Karpas-422 (cell line): ENCODE results near the gene XPR1. TPM values are rescaled to one million over a fixed set of nuclear protein-coding genes. Genes with fewer than 3 reads are reported as not detected.
A peak's percentile ranks its signal among the peaks of the same experiment; 100 is the strongest.

Source experiments
- DNase-seq: peaks from one replicate; pipeline ENCODE4 v3.0.0-alpha.2; 2015
- H2AFZ ChIP-seq: fragments of 200-600 bp; sonication (generic); 2 replicates; pipeline ENCODE4 v1.6.1; 2014; ENCODE audit warnings: antibody characterized with exemption, low read length, mixed read lengths
- H3K27ac ChIP-seq: fragments of 200-600 bp; sonication (generic); 2 replicates; pipeline ENCODE4 v1.5.1; 2014; ENCODE audit warnings: mild to moderate bottlenecking, low read length, moderate library complexity
- H3K27me3 ChIP-seq: fragments of 200-600 bp; sonication (generic); 2 replicates; pipeline ENCODE4 v1.6.1; 2014; ENCODE audit warnings: low read length, mixed read lengths
- H3K36me3 ChIP-seq: fragments of 200-600 bp; sonication (generic); 2 replicates; pipeline ENCODE4 v1.6.1; 2014; ENCODE audit warnings: low read length, mixed read lengths; ENCODE audit not compliant: insufficient read depth
- H3K4me1 ChIP-seq: fragments of 200-600 bp; sonication (generic); 2 replicates; pipeline ENCODE4 v1.6.1; 2014; ENCODE audit warnings: mild to moderate bottlenecking, low read length, mixed read lengths
- H3K4me2 ChIP-seq: fragments of 200-600 bp; sonication (generic); 2 replicates; pipeline ENCODE4 v1.6.1; 2014; ENCODE audit warnings: low read length, low read depth, mild to moderate bottlenecking; ENCODE audit not compliant: poor library complexity, severe bottlenecking
- H3K4me3 ChIP-seq: fragments of 200-600 bp; sonication (generic); 2 replicates; pipeline ENCODE4 v1.5.1; 2014; ENCODE audit warnings: mild to moderate bottlenecking, antibody characterized with exemption, low read length, mixed read lengths
- H3K79me2 ChIP-seq: fragments of 200-600 bp; sonication (generic); 2 replicates; pipeline ENCODE4 v1.6.1; 2014; ENCODE audit warnings: mild to moderate bottlenecking, low read length, mixed read lengths
- H3K9ac ChIP-seq: fragments of 200-600 bp; sonication (generic); 2 replicates; pipeline ENCODE4 v1.6.0; 2014; ENCODE audit warnings: low read length
- H3K9me2 ChIP-seq: fragments of 200-600 bp; sonication (generic), shearing (Covaris generic); replicated peaks from 2 replicates; pipeline ENCODE4 v1.6.0; 2014; ENCODE audit warnings: mild to moderate bottlenecking, low read length, moderate library complexity; ENCODE audit not compliant: insufficient read depth
- H3K9me3 ChIP-seq: fragments of 300-700, 200-600 bp; sonication (generic); 2 replicates; pipeline ENCODE4 v1.6.1; 2014; ENCODE audit warnings: low read length, mixed read lengths
- H4K20me1 ChIP-seq: fragments of 200-600 bp; sonication (generic); 2 replicates; pipeline ENCODE4 v1.6.1; 2014; ENCODE audit warnings: mild to moderate bottlenecking, antibody characterized with exemption, low read length, low read depth; ENCODE audit not compliant: insufficient read depth
- total RNA-seq: library from RNA; depleted of rRNA; stranded (reverse); fragments of >200 nt; shearing (Covaris generic); gene quantifications from 2 replicates; pipeline ENCODE4 v1.2.3, GENCODE V29; 2014; ENCODE audit warnings: low replicate concordance

XPR1 gene
- total RNA-seq, 1 experiment from 2014 or later, result 38.3 TPM

GRCh38 chr1:180934563-180934962 is 302.7 kb downstream of the XPR1 start:
- no peaks in the 10 kb centered on the region for H3K9me3 ChIP-seq
- no peak overlapping the region for H2AFZ ChIP-seq
- no peak overlapping the region for H3K9ac ChIP-seq
- H3K9me2 ChIP-seq, result no peaks in the 10 kb centered on the region
- no peak for DNase-seq
- H3K27ac ChIP-seq, result no peak overlapping the region
- no peaks in the 10 kb centered on the region for H3K79me2 ChIP-seq
- H3K4me2 ChIP-seq, result no peak overlapping the region
- H3K36me3 ChIP-seq, result no peaks in the 10 kb centered on the region
- H4K20me1 ChIP-seq, result peaks cover 6% of the 10 kb centered on the region; the same call in 1 of the 2 replicates
- no peaks in the 10 kb centered on the region for H3K27me3 ChIP-seq
- H3K4me3 ChIP-seq, result no peak overlapping the region
- H3K4me1 ChIP-seq, result peaks cover 7% of the 10 kb centered on the region

- H3K4me3 ChIP-seq, result no peak overlapping the region
- peaks cover 7% of the 10 kb centered on the region for H3K4me1 ChIP-seq
- no peaks in the 10 kb centered on the region for H3K9me2 ChIP-seq
- no peaks in the 10 kb centered on the region for H3K27me3 ChIP-seq
- peak; percentile 50 for DNase-seq
- H3K4me2 ChIP-seq, result no peak overlapping the region
- no peaks in the 10 kb centered on the region for H3K36me3 ChIP-seq
- no peak overlapping the region for H3K27ac ChIP-seq
- H2AFZ ChIP-seq, result no peak overlapping the region
- H4K20me1 ChIP-seq, result peaks cover 6% of the 10 kb centered on the region; the same call in 1 of the 2 replicates
- H3K9ac ChIP-seq, result no peak overlapping the region
- H3K79me2 ChIP-seq, result no peaks in the 10 kb centered on the region
- no peaks in the 10 kb centered on the region for H3K9me3 ChIP-seq
Observed at GRCh38 chr1:180935326-180936109, 303.7 kb downstream of the XPR1 start.

GRCh38 chr1:180936110-180937011 is 304.5 kb downstream of the XPR1 start:
- DNase-seq, result no peak
- H3K9ac ChIP-seq, result no peak overlapping the region
- H3K4me2 ChIP-seq, result no peak overlapping the region
- no peak overlapping the region for H2AFZ ChIP-seq
- H3K79me2 ChIP-seq, result no peaks in the 10 kb centered on the region
- H3K27me3 ChIP-seq, result no peaks in the 10 kb centered on the region
- H3K9me2 ChIP-seq, result no peaks in the 10 kb centered on the region
- H3K9me3 ChIP-seq, result no peaks in the 10 kb centered on the region
- no peak overlapping the region for H3K27ac ChIP-seq
- no peak overlapping the region for H3K4me3 ChIP-seq
- H4K20me1 ChIP-seq, result peaks cover 6% of the 10 kb centered on the region; the same call in 1 of the 2 replicates
- no peaks in the 10 kb centered on the region for H3K36me3 ChIP-seq
- peaks cover 7% of the 10 kb centered on the region for H3K4me1 ChIP-seq

GRCh38 chr1:180937012-180937372 is 305.2 kb downstream of the XPR1 start:
- Histone ChIP-seq H3K36me3 (no peaks in the 10 kb centered on the region), H2AFZ (no peak overlapping the region), H3K9ac (no peak overlapping the region), H3K4me3 (no peak overlapping the region), H4K20me1 (peaks cover 6% of the 10 kb centered on the region; the same call in 1 of the 2 replicates), H3K9me3 (no peaks in the 10 kb centered on the region), H3K4me1 (peaks cover 7% of the 10 kb centered on the region), H3K79me2 (no peaks in the 10 kb centered on the region), H3K27ac (no peak overlapping the region), H3K9me2 (no peaks in the 10 kb centered on the region), H3K4me2 (no peak overlapping the region), H3K27me3 (no peaks in the 10 kb centered on the region)
- no peak for DNase-seq

- Histone ChIP-seq H3K9ac (no peak overlapping the region), H4K20me1 (peaks cover 6% of the 10 kb centered on the region; the same call in 1 of the 2 replicates), H3K9me2 (no peaks in the 10 kb centered on the region), H2AFZ (no peak overlapping the region), H3K4me3 (no peak overlapping the region), H3K4me2 (no peak overlapping the region), H3K4me1 (peaks cover 7% of the 10 kb centered on the region), H3K27me3 (no peaks in the 10 kb centered on the region), H3K27ac (no peak overlapping the region), H3K79me2 (no peaks in the 10 kb centered on the region), H3K9me3 (no peaks in the 10 kb centered on the region), H3K36me3 (no peaks in the 10 kb centered on the region)
- DNase-seq, result no peak
Observed at GRCh38 chr1:180937624-180938225, 305.9 kb downstream of the XPR1 start.

- Histone ChIP-seq H3K79me2 (no peaks in the 10 kb centered on the region), H3K27ac (no peak overlapping the region), H3K9ac (no peak overlapping the region), H3K9me2 (no peaks in the 10 kb centered on the region), H3K4me3 (no peak overlapping the region), H3K4me2 (no peak overlapping the region), H3K27me3 (no peaks in the 10 kb centered on the region), H4K20me1 (peaks cover 6% of the 10 kb centered on the region; the same call in 1 of the 2 replicates), H3K36me3 (no peaks in the 10 kb centered on the region), H3K9me3 (no peaks in the 10 kb centered on the region), H2AFZ (no peak overlapping the region), H3K4me1 (peaks cover 7% of the 10 kb centered on the region)
- no peak for DNase-seq
Observed at GRCh38 chr1:180939073-180939710, 307.4 kb downstream of the XPR1 start.

- Histone ChIP-seq H3K4me1 (peaks cover 7% of the 10 kb centered on the region), H3K27me3 (no peaks in the 10 kb centered on the region), H3K9me2 (no peaks in the 10 kb centered on the region), H3K27ac (no peak overlapping the region), H3K79me2 (no peaks in the 10 kb centered on the region), H3K9me3 (no peaks in the 10 kb centered on the region), H3K9ac (no peak overlapping the region), H4K20me1 (peaks cover 6% of the 10 kb centered on the region; the same call in 1 of the 2 replicates), H3K36me3 (no peaks in the 10 kb centered on the region), H3K4me2 (no peak overlapping the region), H3K4me3 (no peak overlapping the region), H2AFZ (no peak overlapping the region)
- DNase-seq, result no peak
Observed at GRCh38 chr1:180939711-180940103, 307.9 kb downstream of the XPR1 start.
